BLaER1 treated with 17β-estradiol and CSF1 and Interleukin-3, amounts not matched to agents 10 nM and 100 nM (cell line): ENCODE data around the gene NUAK1.

Experiments
- H3K27ac ChIP-seq, 11 experiments: shearing (Covaris generic); formaldehyde crosslinking; 2 replicates each; pipeline ENCODE4 v1.8.1; 2022
- H3K27me3 ChIP-seq, 11 experiments: shearing (Covaris generic); formaldehyde crosslinking; 2 replicates each; pipeline ENCODE4 v1.8.1; 2022
- H3K36me3 ChIP-seq, 11 experiments: shearing (Covaris generic); formaldehyde crosslinking; 2 replicates each; pipeline ENCODE4 v1.8.1; 2022
- H3K4me1 ChIP-seq, 10 experiments: shearing (Covaris generic); formaldehyde crosslinking; 2 replicates each; pipeline ENCODE4 v1.8.1; 2022
- H3K4me2 ChIP-seq, 11 experiments: shearing (Covaris generic); formaldehyde crosslinking; 2 replicates each; pipeline ENCODE4 v1.8.1; 2022
- H3K4me3 ChIP-seq, 10 experiments: shearing (Covaris generic); formaldehyde crosslinking; 2 replicates each; pipeline ENCODE4 v1.8.1; 2022
- H3K9ac ChIP-seq, 11 experiments: shearing (Covaris generic); formaldehyde crosslinking; 2 replicates each; pipeline ENCODE4 v1.8.1; 2022
- H3K9me3 ChIP-seq, 11 experiments: shearing (Covaris generic); formaldehyde crosslinking; replicated peaks in 1 of 11; 2 replicates each; pipeline ENCODE4 v1.8.1; 2022
- H4K20me1 ChIP-seq, 11 experiments: shearing (Covaris generic); formaldehyde crosslinking; 2 replicates each; pipeline ENCODE4 v1.8.1; 2022
- Cebpa-rat ChIP-seq, 11 experiments: shearing (Covaris generic); IDR thresholded peaks; 2 replicates each; pipeline ENCODE4 v1.8.1; 2022

Gene NUAK1

GRCh38 chr12:106045251-106045674, 93.5 kb downstream of the NUAK1 start:
- H3K9me3 ChIP-seq, result peaks cover 3 to 5% (median 5%) of the 10 kb centered on the region in 11 experiments; a peak in 19 of 22 replicates
- H3K36me3 ChIP-seq, result no peaks in the 10 kb centered on the region
- no peak overlapping the region for H3K4me3 ChIP-seq
- H3K27ac ChIP-seq, result no peak overlapping the region
- no peak for TF ChIP-seq Cebpa-rat (IDR thresholded peaks at IDR 0.05)
- H3K27me3 ChIP-seq, result no peaks in the 10 kb centered on the region
- no peak overlapping the region for H3K9ac ChIP-seq
- no peaks in the 10 kb centered on the region for H3K4me1 ChIP-seq
- no peaks in the 10 kb centered on the region for H4K20me1 ChIP-seq
- H3K4me2 ChIP-seq, result no peak overlapping the region

GRCh38 chr12:106044773-106045172, 94.0 kb downstream of the NUAK1 start:
- Histone ChIP-seq H3K4me2 (no peak overlapping the region), H4K20me1 (no peaks in the 10 kb centered on the region), H3K4me1 (no peaks in the 10 kb centered on the region), H3K27ac (no peak overlapping the region), H3K9me3 (peaks cover 8 to 10% (median 9%) of the 10 kb centered on the region in 11 experiments), H3K36me3 (no peaks in the 10 kb centered on the region), H3K9ac (no peak overlapping the region), H3K4me3 (no peak overlapping the region), H3K27me3 (no peaks in the 10 kb centered on the region)
- TF ChIP-seq Cebpa-rat (IDR thresholded peaks at IDR 0.05), result no peak

GRCh38 chr12:106042037-106042436, 96.7 kb downstream of the NUAK1 start:
- Histone ChIP-seq H3K27ac (no peak overlapping the region), H3K9ac (no peak overlapping the region), H3K9me3 (peaks cover 12 to 23% (median 17%) of the 10 kb centered on the region in 11 experiments), H3K36me3 (no peaks in the 10 kb centered on the region), H3K4me3 (no peak overlapping the region), H3K27me3 (no peaks in the 10 kb centered on the region), H3K4me2 (no peak overlapping the region), H3K4me1 (no peaks in the 10 kb centered on the region), H4K20me1 (no peaks in the 10 kb centered on the region)
- TF ChIP-seq Cebpa-rat (IDR thresholded peaks at IDR 0.05), result no peak

GRCh38 chr12:106040521-106040920, 98.2 kb downstream of the NUAK1 start:
- no peak for TF ChIP-seq Cebpa-rat (IDR thresholded peaks at IDR 0.05)
- no peak overlapping the region for H3K4me3 ChIP-seq
- no peaks in the 10 kb centered on the region for H4K20me1 ChIP-seq
- no peaks in the 10 kb centered on the region for H3K4me1 ChIP-seq
- H3K36me3 ChIP-seq, result no peaks in the 10 kb centered on the region
- H3K4me2 ChIP-seq, result no peak overlapping the region
- no peak overlapping the region for H3K9ac ChIP-seq
- no peak overlapping the region for H3K27ac ChIP-seq
- H3K9me3 ChIP-seq, result peaks cover 12 to 30% (median 17%) of the 10 kb centered on the region in 11 experiments
- no peaks in the 10 kb centered on the region for H3K27me3 ChIP-seq

GRCh38 chr12:106039646-106040404, 98.9 kb downstream of the NUAK1 start:
- Histone ChIP-seq H3K27me3 (no peaks in the 10 kb centered on the region), H3K4me2 (no peak overlapping the region), H3K36me3 (no peaks in the 10 kb centered on the region), H3K4me1 (no peaks in the 10 kb centered on the region), H3K9me3 (peaks cover 12 to 30% (median 17%) of the 10 kb centered on the region in 11 experiments), H4K20me1 (no peaks in the 10 kb centered on the region), H3K27ac (no peak overlapping the region), H3K4me3 (no peak overlapping the region), H3K9ac (no peak overlapping the region)
- no peak for TF ChIP-seq Cebpa-rat (IDR thresholded peaks at IDR 0.05)

- Histone ChIP-seq H3K4me1 (no peaks in the 10 kb centered on the region), H3K9me3 (peaks cover 12 to 30% (median 17%) of the 10 kb centered on the region in 11 experiments), H3K36me3 (no peaks in the 10 kb centered on the region), H3K4me3 (no peak overlapping the region), H3K4me2 (no peak overlapping the region), H3K27me3 (no peaks in the 10 kb centered on the region), H4K20me1 (no peaks in the 10 kb centered on the region), H3K27ac (no peak overlapping the region), H3K9ac (no peak overlapping the region)
- no peak for TF ChIP-seq Cebpa-rat (IDR thresholded peaks at IDR 0.05)
Observed at GRCh38 chr12:106039242-106039641, 99.5 kb downstream of the NUAK1 start.

GRCh38 chr12:106037524-106038298, 101.0 kb downstream of the NUAK1 start:
- H3K36me3 ChIP-seq, result no peaks in the 10 kb centered on the region
- no peak overlapping the region for H3K4me3 ChIP-seq
- peaks cover 12 to 30% (median 17%) of the 10 kb centered on the region in 11 experiments for H3K9me3 ChIP-seq
- no peak overlapping the region for H3K27ac ChIP-seq
- no peak overlapping the region for H3K9ac ChIP-seq
- H3K4me2 ChIP-seq, result no peak overlapping the region
- no peaks in the 10 kb centered on the region for H4K20me1 ChIP-seq
- no peaks in the 10 kb centered on the region for H3K27me3 ChIP-seq
- H3K4me1 ChIP-seq, result no peaks in the 10 kb centered on the region
- no peak for TF ChIP-seq Cebpa-rat (IDR thresholded peaks at IDR 0.05)

GRCh38 chr12:106035421-106035820, 103.3 kb downstream of the NUAK1 start:
- TF ChIP-seq Cebpa-rat (IDR thresholded peaks at IDR 0.05), result no peak
- Histone ChIP-seq H3K4me2 (no peak overlapping the region), H3K27ac (no peak overlapping the region), H3K4me3 (no peak overlapping the region), H3K27me3 (no peaks in the 10 kb centered on the region), H4K20me1 (no peaks in the 10 kb centered on the region), H3K4me1 (peaks cover 0 to 5% (median 0%) of the 10 kb centered on the region in 10 experiments; a peak in 5 of 20 replicates), H3K9ac (no peak overlapping the region), H3K9me3 (peaks cover 10 to 27% (median 14%) of the 10 kb centered on the region in 11 experiments), H3K36me3 (no peaks in the 10 kb centered on the region)

GRCh38 chr12:106034316-106034715, 104.4 kb downstream of the NUAK1 start:
- Histone ChIP-seq H3K4me1 (peaks cover 0 to 8% (median 0%) of the 10 kb centered on the region in 10 experiments; a peak in 5 of 20 replicates), H3K9me3 (peaks cover 0 to 16% (median 3%) of the 10 kb centered on the region in 11 experiments; a peak in 18 of 22 replicates), H4K20me1 (no peaks in the 10 kb centered on the region), H3K4me3 (no peak overlapping the region), H3K36me3 (no peaks in the 10 kb centered on the region), H3K27ac (no peak overlapping the region), H3K27me3 (no peaks in the 10 kb centered on the region), H3K9ac (no peak overlapping the region), H3K4me2 (no peak overlapping the region)
- no peak for TF ChIP-seq Cebpa-rat (IDR thresholded peaks at IDR 0.05)
